ENCODE data around the gene ATXN7L2.

GRCh38 chr1:109457819-109458218 is 25.9 kb upstream of the ATXN7L2 start:
- no peak for TF ChIP-seq POLR2A (IDR thresholded peaks at IDR 0.05)
- TF ChIP-seq CTCF (IDR thresholded peaks at IDR 0.05): no peak
- TF ChIP-seq POLR2AphosphoS5 (IDR thresholded peaks at IDR 0.05; ENCODE audit: insufficient read depth in 1 of 2, low read depth in 1 of 2): no peak
